ENCODE data around the gene KRT14. TPM values are rescaled to one million over a fixed set of nuclear protein-coding genes. Genes with fewer than 3 reads are reported as not detected.

The KRT14 gene
- total RNA-seq, 6 experiments from 2014 or later, result 0.24 TPM; not detected in 5

DNA sequence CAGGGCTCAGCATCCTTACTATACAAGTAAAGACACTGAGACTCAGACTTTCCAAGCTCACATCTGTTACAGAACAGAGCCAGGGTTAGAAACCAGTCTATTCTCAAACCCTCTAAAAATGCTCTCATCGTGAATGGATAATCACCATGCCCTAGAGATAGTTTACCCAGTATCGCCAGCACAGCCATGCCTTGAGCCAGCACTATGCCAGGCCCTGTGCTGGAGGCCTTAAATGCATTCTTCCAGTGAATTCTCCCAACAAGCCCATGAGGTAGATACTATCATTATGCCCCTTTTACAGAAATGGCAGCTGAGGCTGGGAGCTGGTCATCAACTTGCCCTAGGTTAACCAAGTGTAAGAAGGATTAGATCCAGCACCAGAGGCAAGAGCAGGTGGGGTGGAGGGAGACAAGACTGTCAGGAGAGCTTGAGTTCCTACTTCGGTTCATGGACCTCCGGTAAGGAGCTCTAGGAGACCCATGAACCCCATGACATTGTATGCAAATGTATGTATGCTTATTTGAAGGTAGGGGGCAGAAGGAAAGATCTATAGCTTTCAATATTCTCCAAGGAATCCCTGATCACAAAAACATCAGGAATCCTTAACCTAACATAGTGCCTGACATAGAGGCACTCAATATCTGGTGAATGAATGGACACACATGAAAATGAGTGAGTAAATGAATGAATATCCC, 5.2 kb downstream of the KRT14 start:
- no peaks in the 10 kb centered on the region for H3K4me1 ChIP-seq
- WGBS (ENCODE audit: insufficient coverage, low coverage, low lambda C conversion rate, missing lambda C conversion rate), result 61% methylated on average over 3 of the region's 4 CpGs
- no peaks in the 10 kb centered on the region for H3K27me3 ChIP-seq
- no peaks in the 10 kb centered on the region for H3K36me3 ChIP-seq
- no peak overlapping the region for H3K4me3 ChIP-seq
- no peaks in the 10 kb centered on the region for H3K9me3 ChIP-seq
- intact Hi-C loops (cut with DNase I), result no loop called here
- no peak for ATAC-seq
- TF ChIP-seq POLR2A (IDR thresholded peaks at IDR 0.05), result no peak
- TF ChIP-seq, protein P1, sequence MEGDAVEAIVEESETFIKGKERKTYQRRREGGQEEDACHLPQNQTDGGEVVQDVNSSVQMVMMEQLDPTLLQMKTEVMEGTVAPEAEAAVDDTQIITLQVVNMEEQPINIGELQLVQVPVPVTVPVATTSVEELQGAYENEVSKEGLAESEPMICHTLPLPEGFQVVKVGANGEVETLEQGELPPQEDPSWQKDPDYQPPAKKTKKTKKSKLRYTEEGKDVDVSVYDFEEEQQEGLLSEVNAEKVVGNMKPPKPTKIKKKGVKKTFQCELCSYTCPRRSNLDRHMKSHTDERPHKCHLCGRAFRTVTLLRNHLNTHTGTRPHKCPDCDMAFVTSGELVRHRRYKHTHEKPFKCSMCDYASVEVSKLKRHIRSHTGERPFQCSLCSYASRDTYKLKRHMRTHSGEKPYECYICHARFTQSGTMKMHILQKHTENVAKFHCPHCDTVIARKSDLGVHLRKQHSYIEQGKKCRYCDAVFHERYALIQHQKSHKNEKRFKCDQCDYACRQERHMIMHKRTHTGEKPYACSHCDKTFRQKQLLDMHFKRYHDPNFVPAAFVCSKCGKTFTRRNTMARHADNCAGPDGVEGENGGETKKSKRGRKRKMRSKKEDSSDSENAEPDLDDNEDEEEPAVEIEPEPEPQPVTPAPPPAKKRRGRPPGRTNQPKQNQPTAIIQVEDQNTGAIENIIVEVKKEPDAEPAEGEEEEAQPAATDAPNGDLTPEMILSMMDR (IDR thresholded peaks at IDR 0.05), result no peak
- H3K27ac ChIP-seq, result no peak overlapping the region
- no peak for DNase-seq

DNA sequence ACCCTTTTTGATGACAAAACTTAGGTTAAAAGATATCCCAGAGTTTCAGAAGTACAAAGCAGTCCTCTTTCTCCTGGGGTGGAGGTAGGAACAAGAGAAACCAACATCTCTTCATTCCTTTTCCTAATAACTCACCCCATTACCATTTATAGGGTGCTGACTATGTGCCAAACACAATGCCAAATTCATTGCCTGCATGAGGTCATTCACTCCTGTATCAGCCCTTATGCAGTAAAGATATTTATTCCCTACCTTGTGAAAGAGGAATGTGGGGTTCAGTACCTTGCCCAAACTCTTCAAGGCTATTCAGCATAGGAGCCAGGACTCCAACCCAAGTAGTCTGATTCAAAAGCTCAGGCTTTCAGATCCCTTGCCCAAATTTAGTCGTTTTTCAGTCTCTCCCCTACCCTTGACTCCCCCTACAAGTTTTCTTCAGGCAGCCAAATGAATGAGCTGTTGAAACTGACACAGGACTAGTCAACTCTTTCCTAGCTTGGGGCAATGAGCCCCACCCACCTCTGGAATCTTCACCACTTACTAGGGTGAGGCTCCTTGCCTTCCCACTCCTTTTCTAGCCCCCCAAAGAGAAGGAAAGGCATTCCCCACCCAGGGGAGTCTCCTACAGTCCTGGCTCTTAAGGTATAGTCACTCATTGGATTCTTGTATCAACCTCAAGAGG, 5.9 kb downstream of the KRT14 start:
- H3K9me3 ChIP-seq, result no peaks in the 10 kb centered on the region
- H3K4me1 ChIP-seq, result no peaks in the 10 kb centered on the region
- WGBS (ENCODE audit: insufficient coverage, low coverage, low lambda C conversion rate, missing lambda C conversion rate), result 14% methylated on average over 1 of the region's 1 CpG
- no peaks in the 10 kb centered on the region for H3K27me3 ChIP-seq
- TF ChIP-seq POLR2A (IDR thresholded peaks at IDR 0.05), result no peak
- TF ChIP-seq, protein P1 (IDR thresholded peaks at IDR 0.05), result no peak
- ATAC-seq (no peak), DNase-seq (no peak)
- no peaks in the 10 kb centered on the region for H3K36me3 ChIP-seq
- no peak overlapping the region for H3K4me3 ChIP-seq
- intact Hi-C loops (cut with DNase I), result no loop called here
- no peak overlapping the region for H3K27ac ChIP-seq

DNA sequence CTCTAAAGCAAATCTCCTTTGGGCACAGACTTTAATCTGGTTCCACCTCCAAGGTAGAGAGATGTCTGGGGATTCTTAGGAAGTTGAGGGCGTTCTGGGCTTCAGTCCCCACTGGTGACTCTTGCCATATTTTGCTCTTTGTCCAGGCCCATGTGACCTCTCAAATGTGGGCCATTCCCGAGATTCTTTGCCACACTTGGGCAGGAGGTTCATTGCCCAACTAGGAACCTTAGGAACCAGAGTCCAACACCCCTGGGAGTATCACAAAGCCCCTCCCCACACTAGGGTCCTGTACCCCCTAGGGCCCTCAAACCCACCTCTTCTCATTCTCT, 6.5 kb downstream of the KRT14 start:
- H3K27me3 ChIP-seq, result no peaks in the 10 kb centered on the region
- no peak overlapping the region for H3K4me3 ChIP-seq
- ATAC-seq (no peak), DNase-seq (no peak)
- intact Hi-C loops (cut with DNase I), result no loop called here
- H3K4me1 ChIP-seq, result no peaks in the 10 kb centered on the region
- 67% methylated on average over 1 of the region's 2 CpGs for WGBS (ENCODE audit: insufficient coverage, low coverage, low lambda C conversion rate, missing lambda C conversion rate)
- TF ChIP-seq, protein P1 (IDR thresholded peaks at IDR 0.05), result no peak
- no peak for TF ChIP-seq POLR2A (IDR thresholded peaks at IDR 0.05)
- no peaks in the 10 kb centered on the region for H3K36me3 ChIP-seq
- no peak overlapping the region for H3K27ac ChIP-seq
- no peaks in the 10 kb centered on the region for H3K9me3 ChIP-seq

DNA sequence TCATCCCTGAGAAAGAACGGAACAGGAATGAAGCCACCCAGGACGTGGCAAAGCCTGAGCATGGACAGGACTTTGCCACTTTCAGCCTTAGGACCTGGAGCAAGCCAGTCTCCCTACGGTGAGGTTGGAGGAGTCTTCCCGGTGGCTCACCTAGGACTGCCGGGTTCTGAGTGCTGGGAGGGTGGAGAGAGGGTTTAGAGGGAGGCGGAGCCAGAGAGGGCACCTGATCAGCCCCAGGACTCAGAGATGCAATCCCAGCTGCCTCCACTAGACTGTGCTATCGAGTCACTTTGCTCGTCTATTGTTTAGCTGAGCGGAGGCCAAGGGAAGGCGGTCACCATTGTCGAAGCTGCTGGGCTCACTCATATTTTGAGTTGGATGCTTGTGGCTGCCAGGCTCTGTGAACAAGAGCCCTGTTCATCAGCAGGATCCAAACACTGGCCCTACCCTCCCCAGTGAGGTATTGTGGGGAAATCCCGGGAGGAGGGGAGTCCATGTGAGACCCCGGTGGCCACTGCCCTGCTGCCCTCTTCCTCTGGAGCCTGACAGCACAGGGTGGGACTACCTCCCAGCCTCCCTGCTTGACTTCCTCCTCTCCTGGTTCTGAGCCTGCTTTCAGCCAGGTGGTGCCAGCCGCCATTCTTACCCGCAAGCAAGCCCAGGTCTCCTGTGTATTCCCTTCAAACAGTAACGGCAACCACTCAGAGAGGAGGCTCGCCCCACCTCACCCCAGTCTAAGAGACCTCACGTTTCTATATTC, 7.0 kb downstream of the KRT14 start:
- H3K9me3 ChIP-seq, result no peaks in the 10 kb centered on the region
- TF ChIP-seq, protein P1 (IDR thresholded peaks at IDR 0.05), result peak; percentile 47 to 62 (median 48)
- no peak for TF ChIP-seq POLR2A (IDR thresholded peaks at IDR 0.05)

More for the DNA sequence above, 7.0 kb downstream of the KRT14 start:
- Histone ChIP-seq H3K4me3 (no peak overlapping the region), H3K4me1 (no peaks in the 10 kb centered on the region), H3K36me3 (no peaks in the 10 kb centered on the region), H3K27me3 (no peaks in the 10 kb centered on the region), H3K27ac (no peak overlapping the region)
- DNase-seq, result peak in 2 of 3 donors; percentile 38 to 64
- peak; percentile 76 to 92 (median 86) for ATAC-seq
- WGBS (ENCODE audit: insufficient coverage, low coverage, low lambda C conversion rate, missing lambda C conversion rate), result 26% methylated on average over 13 of the region's 18 CpGs
- intact Hi-C loops (cut with DNase I), result no loop called here
